ENCODE data around the gene OR4D6. TPM values are rescaled to one million over a fixed set of nuclear protein-coding genes. Genes with fewer than 3 reads are reported as not detected.

The OR4D6 gene
- total RNA-seq (2014; rRNA removed) (not detected in 2 replicates), Bru-seq, nascent RNA (not detected), BruChase-seq, experiment 1, labeled RNA remaining after a 6-hour chase (not detected), BruChase-seq, experiment 2, labeled RNA remaining after a 2-hour chase (not detected)
- long read RNA-seq: 0 reads

DNA sequence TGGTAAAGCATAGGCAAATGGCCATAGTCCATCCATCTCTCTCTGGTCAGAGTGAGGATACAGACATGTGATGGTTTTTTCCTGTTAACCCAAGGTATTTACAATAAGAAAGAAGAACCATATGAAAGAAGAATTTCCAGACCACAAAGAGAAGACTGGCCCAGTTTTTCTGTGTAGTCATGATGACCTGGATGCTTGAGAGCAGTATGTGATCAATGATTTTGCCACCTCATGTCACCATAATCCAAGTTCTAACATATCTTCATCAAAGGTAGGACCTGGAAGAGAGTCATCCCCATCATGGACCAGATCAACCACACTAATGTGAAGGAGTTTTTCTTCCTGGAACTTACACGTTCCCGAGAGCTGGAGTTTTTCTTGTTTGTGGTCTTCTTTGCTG, at the start of gene OR4D6:
Gene OR4D6 (plus strand): TSS at position 301 of the 400 bp plus-strand sequence. CDS start 0 bp downstream, at position 301.
- Histone ChIP-seq H2AFZ (ENCODE audit: low read length) (no peak within 1 kb of the TSS), H3K4me1 (ENCODE audit: insufficient read depth, low read length) (no peaks in the 10 kb centered on the region), H3K36me3 (ENCODE audit: low read depth, low read length) (no peaks in the 10 kb centered on the region), H3K9ac (ENCODE audit: low read length) (no peak within 1 kb of the TSS), H3K4me3 (ENCODE audit: low read length) (no peak within 1 kb of the TSS), H3K4me2 (ENCODE audit: low read length) (no peak within 1 kb of the TSS), H3K9me2 (replicated peaks; ENCODE audit: low read length) (no peaks in the 10 kb centered on the region), H4K20me1 (ENCODE audit: low read length) (no peaks in the 10 kb centered on the region), H3K27me3 (ENCODE audit: low read length) (peaks cover 65% of the 10 kb centered on the region), H3K9me3 (ENCODE audit: low read length) (no peaks in the 10 kb centered on the region), H3F3A (ENCODE audit: low read length, unreplicated experiment) (no peaks in the 10 kb centered on the region), H3K27ac (ENCODE audit: low read length) (no peak within 1 kb of the TSS), H3K79me2 (ENCODE audit: low read length) (no peaks in the 10 kb centered on the region)
- DNase-seq (no peak), ATAC-seq (no peak)
- intact Hi-C loops (cut with micrococcal nuclease): no loop called here
- ChIA-PET CTCF (no interaction called here), POLR2A (ENCODE audit: unreplicated experiment) (no interaction called here)
- BruUV-seq (replicated peaks): no TSS peak
- TF ChIP-seq EZH2phosphoT487 (IDR thresholded peaks at IDR 0.05; ENCODE audit: borderline replicate concordance, low read length): no peak
- TF ChIP-seq, protein P1, sequence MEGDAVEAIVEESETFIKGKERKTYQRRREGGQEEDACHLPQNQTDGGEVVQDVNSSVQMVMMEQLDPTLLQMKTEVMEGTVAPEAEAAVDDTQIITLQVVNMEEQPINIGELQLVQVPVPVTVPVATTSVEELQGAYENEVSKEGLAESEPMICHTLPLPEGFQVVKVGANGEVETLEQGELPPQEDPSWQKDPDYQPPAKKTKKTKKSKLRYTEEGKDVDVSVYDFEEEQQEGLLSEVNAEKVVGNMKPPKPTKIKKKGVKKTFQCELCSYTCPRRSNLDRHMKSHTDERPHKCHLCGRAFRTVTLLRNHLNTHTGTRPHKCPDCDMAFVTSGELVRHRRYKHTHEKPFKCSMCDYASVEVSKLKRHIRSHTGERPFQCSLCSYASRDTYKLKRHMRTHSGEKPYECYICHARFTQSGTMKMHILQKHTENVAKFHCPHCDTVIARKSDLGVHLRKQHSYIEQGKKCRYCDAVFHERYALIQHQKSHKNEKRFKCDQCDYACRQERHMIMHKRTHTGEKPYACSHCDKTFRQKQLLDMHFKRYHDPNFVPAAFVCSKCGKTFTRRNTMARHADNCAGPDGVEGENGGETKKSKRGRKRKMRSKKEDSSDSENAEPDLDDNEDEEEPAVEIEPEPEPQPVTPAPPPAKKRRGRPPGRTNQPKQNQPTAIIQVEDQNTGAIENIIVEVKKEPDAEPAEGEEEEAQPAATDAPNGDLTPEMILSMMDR (conservative IDR thresholded peaks at IDR 0.05; ENCODE audit: low read depth, low read length): no peak
- no peak for TF ChIP-seq EZH2 (IDR thresholded peaks at IDR 0.05; ENCODE audit: low read length, unreplicated experiment)

DNA sequence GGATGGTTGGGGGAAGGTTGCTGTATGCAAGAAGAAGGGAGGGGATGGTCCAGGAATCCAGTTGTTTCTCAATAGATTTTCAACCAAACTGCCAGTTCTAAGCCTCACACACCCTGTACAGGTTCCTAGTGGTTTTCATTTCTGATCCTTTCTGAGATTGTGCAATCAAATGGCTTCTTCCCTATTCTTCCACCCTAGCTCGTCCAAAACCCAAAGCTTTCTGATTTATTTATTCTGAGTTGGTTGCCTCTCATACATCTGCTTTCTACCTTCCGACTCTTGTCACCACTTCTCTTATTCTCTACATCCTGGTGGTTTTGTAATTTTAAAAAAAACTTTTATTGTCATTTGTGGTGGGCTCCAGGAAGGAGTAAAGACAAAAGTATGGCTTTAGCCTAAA, 43.1 kb upstream of the OR4D6 start:
- Histone ChIP-seq H3K27ac (ENCODE audit: low read length) (no peak overlapping the region), H3K4me2 (ENCODE audit: low read length) (no peak overlapping the region), H3K9ac (ENCODE audit: low read length) (no peak overlapping the region), H3K4me1 (ENCODE audit: insufficient read depth, low read length) (no peaks in the 10 kb centered on the region), H4K20me1 (ENCODE audit: low read length) (no peaks in the 10 kb centered on the region), H3K9me3 (ENCODE audit: low read length) (peaks cover 26% of the 10 kb centered on the region), H3K79me2 (ENCODE audit: low read length) (no peaks in the 10 kb centered on the region), H3K36me3 (ENCODE audit: low read depth, low read length) (no peaks in the 10 kb centered on the region), H3K4me3 (ENCODE audit: low read length) (no peak overlapping the region), H3F3A (ENCODE audit: low read length, unreplicated experiment) (no peaks in the 10 kb centered on the region), H2AFZ (ENCODE audit: low read length) (no peak overlapping the region), H3K27me3 (ENCODE audit: low read length) (peaks cover 35% of the 10 kb centered on the region), H3K9me2 (replicated peaks; ENCODE audit: low read length) (no peaks in the 10 kb centered on the region)
- DNase-seq (no peak), ATAC-seq (no peak)
- intact Hi-C loops (cut with micrococcal nuclease): no loop called here
- POLR2A ChIA-PET (ENCODE audit: unreplicated experiment): no interaction called here
- BruUV-seq (replicated peaks): no TSS peak
- CTCF ChIA-PET: no interaction called here
- TF ChIP-seq EZH2phosphoT487 (IDR thresholded peaks at IDR 0.05; ENCODE audit: borderline replicate concordance, low read length): no peak
- TF ChIP-seq EZH2 (IDR thresholded peaks at IDR 0.05; ENCODE audit: low read length, unreplicated experiment): no peak
- TF ChIP-seq, protein P1 (conservative IDR thresholded peaks at IDR 0.05; ENCODE audit: low read depth, low read length): no peak

DNA sequence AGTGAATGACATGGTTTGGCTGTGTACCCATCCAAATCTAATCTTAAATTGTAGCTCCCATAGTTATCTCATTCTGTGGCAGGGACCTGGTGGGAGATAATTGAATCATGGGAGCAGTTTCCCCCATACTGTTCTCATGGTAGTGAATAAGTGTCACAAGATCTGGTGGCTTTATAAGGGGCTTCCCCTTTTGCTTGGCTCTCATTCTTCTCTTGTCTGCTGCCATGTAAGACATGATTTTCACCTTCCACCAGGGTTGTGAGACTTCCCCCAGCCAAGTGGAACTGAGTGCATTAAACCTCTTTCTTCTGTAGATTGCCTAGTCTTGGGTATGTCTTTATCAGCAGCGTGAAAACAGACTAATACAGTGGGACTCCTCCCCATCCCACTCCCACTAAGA, 41.6 kb upstream of the OR4D6 start:
- ATAC-seq (no peak), DNase-seq (no peak)
- peaks cover 47% of the 10 kb centered on the region for H3K27me3 ChIP-seq (ENCODE audit: low read length)
- no peaks in the 10 kb centered on the region for H3K79me2 ChIP-seq (ENCODE audit: low read length)
- TF ChIP-seq, protein P1 (conservative IDR thresholded peaks at IDR 0.05; ENCODE audit: low read depth, low read length): no peak
- TF ChIP-seq EZH2 (IDR thresholded peaks at IDR 0.05; ENCODE audit: low read length, unreplicated experiment): no peak
- TF ChIP-seq EZH2phosphoT487 (IDR thresholded peaks at IDR 0.05; ENCODE audit: borderline replicate concordance, low read length): no peak
- peaks cover 11% of the 10 kb centered on the region for H3K9me3 ChIP-seq (ENCODE audit: low read length)
- no peaks in the 10 kb centered on the region for H3K4me1 ChIP-seq (ENCODE audit: insufficient read depth, low read length)
- H3K9me2 ChIP-seq (replicated peaks; ENCODE audit: low read length): no peaks in the 10 kb centered on the region
- no peak overlapping the region for H3K4me3 ChIP-seq (ENCODE audit: low read length)
- H3K4me2 ChIP-seq (ENCODE audit: low read length): no peak overlapping the region
- no peak overlapping the region for H2AFZ ChIP-seq (ENCODE audit: low read length)
- H4K20me1 ChIP-seq (ENCODE audit: low read length): no peaks in the 10 kb centered on the region
- POLR2A ChIA-PET (ENCODE audit: unreplicated experiment): no interaction called here
- H3K36me3 ChIP-seq (ENCODE audit: low read depth, low read length): no peaks in the 10 kb centered on the region
- no TSS peak for BruUV-seq (replicated peaks)
- H3K27ac ChIP-seq (ENCODE audit: low read length): no peak overlapping the region
- H3K9ac ChIP-seq (ENCODE audit: low read length): no peak overlapping the region
- no peaks in the 10 kb centered on the region for H3F3A ChIP-seq (ENCODE audit: low read length, unreplicated experiment)
- CTCF ChIA-PET: no interaction called here
- intact Hi-C loops (cut with micrococcal nuclease): no loop called here

Measured in PC-3 (cell line).